Amygdala (tissue), 56 donors: Measurements from ENCODE around the gene TLX2.

Experiments used
- DNase-seq, 56 donors: peaks; one replicate each; lab custom pipeline; 2025; lab: John Stamatoyannopoulos, UW

TLX2 gene

DNA sequence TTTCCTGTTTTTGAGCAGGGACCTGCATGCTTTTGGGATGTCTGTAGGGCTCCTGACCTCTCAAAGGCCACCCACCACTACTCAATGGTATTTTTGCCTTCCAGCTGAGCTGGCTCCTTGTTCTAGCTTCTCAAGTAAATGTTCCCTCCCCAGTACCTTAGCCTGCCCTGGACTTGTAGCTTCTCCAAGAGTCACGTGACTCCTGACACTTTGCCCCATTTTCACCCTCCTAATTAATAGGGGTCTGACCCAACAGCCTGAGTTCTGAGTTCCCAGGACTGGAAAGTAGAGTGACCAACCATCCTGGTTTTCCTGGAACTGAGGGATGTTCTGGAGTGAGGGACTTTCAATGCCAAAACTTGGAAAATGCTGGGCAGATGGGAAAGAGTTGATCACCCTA is 18.8 kb upstream of the TLX2 start:
- no peak for DNase-seq

DNA sequence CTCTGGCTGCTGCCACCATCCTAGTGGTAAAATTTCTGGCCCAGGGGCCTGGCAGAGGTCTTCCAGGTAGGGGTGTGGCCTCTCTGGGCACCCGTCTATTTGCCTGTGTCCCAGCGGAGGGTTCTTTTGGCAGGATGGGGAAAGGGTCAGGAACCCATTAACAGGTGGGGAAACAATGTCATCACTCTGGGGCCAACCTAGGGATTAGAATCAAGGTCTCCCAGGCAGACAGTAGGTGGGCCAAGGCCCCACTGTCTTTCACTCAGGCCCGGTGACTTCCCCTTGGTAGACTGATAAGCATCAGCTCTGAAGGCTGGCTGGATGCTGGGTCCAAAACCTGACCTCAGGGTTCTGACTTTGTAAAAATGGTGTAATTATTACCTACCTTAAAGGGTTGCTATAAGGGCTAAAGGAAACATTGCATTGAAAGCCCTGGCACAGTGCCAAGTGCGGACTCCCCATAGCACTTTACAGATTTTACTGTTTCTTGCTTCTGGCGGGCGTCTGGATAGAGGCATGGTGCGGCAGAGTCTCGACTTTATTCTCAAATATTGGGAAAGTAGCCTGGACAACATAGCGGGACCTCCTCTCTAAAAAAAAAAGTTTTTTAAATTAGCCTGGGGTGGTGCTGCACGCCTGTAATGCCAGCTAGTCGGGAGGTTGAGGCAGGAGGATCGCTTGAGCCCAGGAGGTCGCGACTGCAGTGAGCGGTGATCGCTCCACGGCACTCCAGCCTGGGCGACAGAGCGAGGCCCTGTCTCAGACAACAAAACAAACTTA is 17.1 kb upstream of the TLX2 start:
- no peak for DNase-seq

DNA sequence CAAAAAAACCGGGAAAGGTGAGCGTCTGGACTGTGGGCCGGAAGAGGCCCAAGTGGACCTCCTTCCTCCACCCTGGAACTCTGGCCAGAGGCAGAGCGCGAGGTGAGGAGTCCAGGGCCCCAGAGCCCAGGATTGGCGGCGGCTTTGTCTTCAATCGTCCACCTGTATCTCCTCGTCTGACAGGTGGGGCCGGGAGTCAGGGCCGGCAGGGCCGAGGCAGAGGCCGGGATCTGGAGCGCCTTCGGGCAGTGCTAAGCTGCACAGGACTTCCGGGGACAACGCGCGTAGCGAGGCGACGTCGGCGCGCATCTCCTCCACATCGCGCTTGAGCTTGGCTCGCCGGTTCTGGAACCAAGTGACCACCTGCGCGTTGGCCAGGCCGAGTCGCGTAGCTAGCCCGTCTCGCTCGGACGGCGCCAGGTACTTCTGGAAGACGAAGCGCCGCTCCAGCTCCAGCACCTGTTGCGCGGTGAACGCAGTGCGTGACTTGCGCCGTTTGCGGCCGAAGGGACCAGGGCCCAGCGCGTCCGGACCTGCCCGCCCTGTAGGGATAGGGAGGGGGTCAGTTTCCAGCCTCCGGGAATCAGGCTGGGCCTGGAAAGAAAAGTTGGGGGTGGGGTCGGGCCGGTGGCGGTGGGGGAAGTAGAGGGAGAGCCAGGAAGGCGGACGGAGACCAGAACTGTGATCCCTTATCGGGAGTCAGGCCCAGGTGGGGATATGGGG is 16.3 kb upstream of the TLX2 start:
- DNase-seq, result no peak

DNA sequence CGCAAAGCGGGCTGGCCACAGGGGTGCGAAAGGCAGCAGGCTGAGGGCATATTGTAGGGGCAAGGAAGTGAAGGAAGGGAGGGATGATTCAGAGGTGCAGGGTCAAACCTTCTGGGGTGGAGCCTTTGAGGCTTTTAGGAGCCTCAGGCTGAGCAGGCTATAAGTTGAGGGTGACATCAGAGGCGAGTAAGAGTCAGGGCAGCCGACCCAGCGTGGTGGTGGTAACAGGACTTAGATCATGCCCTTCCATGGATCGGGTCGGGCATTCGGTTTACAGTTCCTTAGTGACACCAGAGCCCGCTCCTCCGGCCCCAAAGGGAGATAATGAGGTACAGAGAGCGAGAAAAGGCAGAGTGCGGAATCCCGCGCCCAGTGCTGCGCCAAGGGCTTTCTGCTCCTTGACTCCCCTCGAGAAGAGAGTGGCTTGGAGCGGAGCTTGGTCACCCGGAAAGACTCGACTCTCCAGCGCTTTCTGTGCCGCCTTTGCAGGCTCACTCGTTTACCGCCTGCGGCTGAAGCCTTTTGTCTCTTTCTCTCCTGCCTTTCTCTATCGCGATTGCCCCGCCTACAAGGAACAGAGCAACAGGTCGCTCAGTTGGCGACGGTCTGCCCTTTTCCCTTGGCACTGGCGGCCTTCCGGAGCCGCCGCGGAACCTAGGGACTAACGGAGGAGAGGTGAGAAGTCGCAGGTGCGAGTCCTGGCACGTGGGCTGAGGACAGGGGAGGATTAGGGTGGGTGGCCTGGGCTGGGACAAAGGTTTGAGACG is 15.6 kb upstream of the TLX2 start:
- DNase-seq, result no peak

DNA sequence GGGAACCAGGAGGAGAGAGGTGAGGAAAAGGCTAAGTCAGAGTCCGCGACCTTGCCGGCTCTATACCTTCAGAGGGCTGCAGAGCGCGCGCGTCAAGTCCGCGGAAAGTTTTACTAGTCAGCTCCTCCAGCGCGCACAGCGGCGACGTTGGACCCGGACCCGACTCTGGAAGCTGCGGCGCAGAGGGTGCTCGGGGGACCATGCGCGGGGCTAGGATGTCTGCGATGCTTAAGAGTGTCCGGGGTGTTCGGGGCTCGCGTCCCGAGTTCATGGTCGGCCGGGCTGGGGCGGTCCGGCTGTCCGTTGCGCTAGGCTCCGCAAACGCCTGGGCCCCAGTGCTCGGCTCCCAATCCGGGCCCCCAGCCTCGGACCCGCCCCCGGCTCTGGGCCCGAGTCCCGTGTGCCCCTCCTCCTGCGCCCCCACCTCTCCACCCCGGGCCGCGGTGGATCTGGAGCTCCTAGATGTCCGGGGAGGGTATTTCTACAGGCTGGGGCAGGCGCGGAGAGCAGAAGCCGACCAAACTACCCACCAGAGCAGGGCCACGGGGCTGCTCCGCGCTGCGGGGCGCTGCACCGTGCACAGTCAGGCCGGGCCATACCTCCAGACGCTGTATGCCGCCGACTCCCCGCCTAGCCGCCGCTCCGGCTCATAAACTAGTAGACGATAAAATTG is 14.8 kb upstream of the TLX2 start, which contains the start of gene LBX2:
TSS of gene LBX2 (minus strand) at position 337 of the 673 bp plus-strand sequence. CDS start at position 271, 66 bp downstream.
- no peak for DNase-seq

DNA sequence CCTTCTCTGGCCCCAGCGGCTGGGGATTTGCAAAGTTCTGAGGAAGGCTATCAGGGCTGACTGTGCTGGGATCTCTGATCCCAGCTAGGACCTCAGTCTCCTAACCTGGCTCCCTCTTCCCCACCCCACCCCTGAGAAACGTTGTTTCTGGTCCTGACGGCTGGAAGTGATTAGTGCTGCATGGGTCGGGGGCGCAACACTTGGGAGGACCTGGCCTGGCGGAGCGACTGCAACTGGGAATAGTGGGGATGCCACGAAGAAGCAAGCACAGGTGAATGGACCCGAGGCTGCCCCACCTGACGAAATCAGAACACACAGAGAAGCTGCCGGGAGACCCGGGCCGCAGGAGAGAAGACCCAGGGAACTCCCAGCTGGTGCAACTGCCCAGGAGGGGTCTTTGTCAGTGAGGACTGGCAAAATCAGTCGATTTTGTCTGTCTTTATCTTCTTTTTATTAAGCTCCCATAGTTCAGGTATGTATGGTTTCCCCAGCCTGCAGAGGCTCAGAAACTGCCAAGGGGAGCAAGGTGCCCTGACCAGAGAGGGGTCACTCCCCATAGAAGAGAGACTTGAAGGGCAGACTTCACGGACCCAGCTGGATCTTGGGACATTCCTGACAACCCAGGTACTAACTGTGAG is 14.2 kb upstream of the TLX2 start:
- DNase-seq, result no peak

DNA sequence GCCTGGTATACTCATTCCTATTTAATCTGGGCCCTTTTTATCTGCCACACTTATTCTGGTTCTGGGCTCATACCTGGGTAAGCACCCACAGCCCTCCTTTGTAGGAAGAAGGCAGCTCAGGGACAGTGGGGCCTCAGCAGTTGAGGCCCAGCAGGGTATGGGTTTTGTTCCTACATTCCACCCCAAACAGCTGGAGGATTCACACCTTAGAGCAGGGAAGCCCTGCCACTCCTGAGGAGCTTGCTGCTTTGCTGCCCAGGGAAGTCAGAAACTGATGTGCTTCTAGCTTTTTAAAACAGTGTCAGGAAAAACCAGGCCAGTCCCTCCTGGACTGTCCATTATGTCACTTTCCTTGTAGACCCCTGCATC is 13.7 kb upstream of the TLX2 start:
- DNase-seq, result no peak

DNA sequence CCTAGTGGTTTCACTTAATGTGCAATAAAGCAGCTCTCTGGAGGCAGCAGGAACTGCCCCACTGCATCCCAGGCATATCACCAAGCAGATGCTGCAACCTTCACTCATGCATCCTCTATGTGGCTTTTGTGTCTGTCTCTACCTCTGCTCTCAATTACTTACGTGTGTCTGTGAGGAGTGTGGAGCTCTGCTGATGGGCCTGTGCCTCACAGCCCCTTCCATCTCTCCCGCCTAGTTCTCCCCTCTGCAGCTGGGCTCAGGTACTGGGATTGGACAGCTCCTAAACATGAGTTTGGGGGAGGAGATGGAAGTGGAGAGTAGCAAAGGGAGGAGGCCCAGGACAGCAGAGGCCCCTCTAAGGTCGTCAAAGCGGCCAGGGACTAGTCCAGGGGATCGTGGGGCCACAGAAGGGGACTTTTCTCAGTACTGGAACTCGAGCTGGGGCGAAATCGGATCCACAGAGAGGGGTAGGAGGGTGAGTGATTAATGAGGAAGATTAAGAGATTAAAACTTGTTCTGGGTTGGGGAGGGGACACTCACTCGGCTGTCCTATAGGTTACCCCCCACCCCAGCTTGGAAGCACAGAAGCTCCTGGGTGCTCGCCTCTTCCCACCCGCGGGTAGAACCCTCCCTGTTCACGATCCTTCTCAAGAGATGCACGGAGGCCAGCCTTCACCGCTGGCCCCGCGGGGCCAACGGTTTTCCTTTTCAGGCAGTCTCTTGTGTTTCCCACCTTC is 12.7 kb upstream of the TLX2 start:
- no peak for DNase-seq

DNA sequence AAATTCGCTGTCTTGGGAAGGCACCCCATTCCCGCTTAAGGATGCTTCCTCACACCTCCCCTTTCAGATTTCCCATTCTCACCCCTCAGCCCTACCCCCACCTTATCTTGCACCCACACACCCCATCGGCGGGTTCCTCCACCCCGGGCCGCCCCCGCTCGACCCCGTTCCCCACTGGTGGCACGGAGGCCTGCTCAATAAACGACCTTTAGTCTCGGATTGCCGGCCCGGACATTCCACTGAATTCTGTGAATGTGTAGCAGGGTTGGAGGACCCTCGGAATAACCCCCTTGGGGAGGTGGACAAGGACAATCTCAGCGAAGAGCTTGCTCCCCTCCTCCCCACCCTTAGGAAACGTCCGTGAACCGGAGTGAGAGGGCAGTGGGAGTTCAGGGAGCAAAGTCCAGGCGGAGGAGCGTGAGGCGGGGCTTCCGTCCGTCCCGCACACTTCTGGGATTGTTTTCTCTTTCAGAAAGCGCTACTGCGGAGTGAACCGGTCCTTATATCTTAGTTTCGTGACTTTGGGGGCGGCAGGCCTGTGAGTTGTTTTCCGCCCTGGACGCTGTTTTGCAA is 12.0 kb upstream of the TLX2 start:
- DNase-seq, result no peak

DNA sequence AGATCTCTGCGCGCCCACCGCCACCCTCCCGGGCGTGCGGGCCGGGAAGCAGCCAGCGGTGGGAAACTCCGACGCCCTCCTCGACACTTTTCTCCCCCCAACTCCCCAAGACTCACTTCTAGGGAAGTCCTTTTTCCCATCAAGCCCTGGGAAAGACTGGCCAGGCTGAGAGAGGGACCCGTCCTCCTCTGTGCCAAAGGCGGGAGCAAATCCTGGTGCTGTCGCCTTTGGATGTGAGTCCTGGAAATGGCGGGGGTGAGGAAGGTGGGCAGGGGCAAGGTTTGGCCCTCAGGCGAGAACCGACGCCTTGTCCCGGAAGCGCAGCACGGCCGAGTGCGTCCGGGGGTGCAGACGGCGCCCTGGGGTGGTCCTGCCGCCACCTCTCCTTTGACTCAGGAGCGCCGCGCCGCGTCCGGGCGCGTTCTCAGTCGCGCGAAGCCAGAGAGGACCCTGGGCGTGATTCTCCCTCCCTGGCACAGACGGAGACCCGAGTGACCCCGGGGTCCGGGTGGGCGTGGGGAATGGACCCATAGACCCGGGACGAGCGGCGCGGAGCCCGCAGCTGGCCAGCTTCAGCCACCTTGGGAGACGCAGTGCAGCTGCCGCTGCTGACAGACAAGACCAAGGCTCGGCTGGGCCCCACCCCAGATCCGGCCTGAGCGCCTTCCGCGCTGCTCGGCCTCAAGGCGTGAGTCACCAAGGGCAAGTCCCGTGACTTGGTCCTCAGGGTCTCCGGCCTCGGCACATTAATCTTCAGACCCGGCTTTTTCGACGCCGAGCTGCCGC is 11.3 kb upstream of the TLX2 start:
- peak in 1 of 56 donors; percentile 7 for DNase-seq

DNA sequence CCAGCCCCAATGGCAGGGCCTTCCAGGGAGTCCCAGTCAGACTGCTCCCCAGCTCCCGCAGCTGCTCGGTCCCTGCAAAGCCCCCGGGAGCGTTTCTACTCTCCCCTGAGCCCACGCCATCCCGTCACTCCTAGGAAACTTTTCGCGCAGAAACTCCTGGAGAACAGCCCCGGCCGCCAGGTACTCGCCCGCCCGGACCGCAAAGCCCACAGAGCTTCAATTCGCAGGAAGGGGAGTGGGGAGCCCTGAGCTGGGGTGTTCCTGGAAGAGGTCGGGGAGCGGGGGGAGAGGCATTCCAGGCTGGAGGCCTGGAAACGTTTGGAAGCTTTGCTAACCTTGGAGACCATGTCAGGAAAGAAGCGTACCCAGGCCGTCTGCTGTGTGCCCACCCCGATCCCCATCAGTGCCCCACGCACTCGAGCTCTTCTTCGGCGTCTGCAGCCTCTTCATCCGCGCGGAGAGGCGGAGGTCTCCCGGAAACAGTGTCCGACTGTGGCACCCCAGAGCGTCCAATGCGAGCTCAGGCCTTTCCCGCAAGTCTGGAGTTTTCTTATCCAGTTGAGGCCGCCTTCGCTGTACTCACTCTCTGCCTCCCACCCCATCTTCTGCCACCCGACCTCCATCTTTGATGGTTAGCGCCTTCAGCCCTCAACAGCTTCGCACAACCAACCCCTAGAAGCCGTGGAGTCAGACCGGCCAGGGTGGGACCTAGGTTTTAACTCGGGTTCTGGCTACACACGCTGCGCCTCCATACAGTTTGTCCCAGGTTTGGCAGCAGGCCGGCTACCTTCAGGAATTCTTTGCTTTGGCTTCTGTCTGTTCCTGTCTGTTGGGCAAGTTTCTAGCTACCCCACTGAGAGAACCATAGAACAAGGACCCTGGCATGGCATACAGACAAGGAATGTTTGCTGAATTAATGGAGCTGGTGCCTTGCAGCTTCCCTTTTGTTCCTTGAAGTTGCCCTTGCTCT is 10.5 kb upstream of the TLX2 start:
- no peak for DNase-seq

DNA sequence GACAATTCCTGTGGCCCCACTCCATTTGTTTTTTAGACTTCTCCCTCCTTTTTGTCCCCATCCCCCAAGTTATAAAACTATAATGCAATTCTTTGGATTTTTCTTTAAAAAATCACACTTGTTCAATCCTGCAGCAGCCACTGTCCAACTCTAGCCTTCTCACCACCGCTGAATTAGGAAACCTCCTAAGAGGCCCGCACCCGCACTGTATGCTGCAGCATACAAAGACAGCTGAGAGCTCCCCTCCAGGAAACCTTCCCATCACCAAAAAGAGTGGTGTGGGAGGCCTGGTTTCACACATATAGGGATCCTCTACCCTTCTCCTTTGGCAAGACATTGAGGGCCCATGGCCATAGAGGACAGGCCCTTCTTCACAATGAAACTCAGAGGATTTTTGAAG is 9.7 kb upstream of the TLX2 start:
- DNase-seq, result no peak

DNA sequence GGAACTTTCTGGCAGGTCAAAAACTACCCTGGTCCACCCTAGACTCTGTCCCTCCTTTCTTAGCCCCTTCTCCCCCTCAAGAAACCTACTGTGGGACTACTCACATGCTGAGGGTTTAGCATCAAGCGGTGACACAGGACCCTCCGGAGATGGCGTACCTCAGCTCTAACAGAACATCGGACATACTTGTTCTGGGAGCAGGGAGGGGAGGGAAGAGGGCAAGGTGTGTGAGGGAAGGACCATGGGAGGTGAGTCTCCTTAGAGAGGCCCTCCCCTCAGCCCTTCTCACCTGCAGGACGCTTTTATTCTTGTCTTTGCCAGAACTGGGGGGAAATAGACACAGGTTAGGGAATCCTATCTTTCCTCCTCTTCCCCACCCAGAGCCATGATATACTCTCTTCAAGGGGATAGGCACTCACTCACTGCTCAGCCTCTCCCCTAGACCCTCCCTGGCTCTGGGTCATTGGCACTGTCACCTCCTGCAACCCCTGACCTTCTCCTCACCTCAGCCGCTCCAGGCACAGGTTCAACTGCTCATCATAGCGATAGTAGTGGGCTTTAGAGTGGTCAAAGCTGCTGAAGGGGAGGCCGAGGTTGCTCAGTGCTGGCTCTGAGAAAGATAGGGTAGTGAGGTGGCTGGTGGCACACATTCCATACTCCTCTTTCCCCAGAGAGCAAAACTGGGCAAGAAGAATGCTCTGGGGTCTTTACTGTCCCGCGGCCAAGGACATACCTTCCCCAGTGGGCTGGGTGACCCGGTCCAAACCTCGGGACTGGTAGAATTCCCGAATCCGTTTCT is 8.6 kb upstream of the TLX2 start:
- no peak for DNase-seq

DNA sequence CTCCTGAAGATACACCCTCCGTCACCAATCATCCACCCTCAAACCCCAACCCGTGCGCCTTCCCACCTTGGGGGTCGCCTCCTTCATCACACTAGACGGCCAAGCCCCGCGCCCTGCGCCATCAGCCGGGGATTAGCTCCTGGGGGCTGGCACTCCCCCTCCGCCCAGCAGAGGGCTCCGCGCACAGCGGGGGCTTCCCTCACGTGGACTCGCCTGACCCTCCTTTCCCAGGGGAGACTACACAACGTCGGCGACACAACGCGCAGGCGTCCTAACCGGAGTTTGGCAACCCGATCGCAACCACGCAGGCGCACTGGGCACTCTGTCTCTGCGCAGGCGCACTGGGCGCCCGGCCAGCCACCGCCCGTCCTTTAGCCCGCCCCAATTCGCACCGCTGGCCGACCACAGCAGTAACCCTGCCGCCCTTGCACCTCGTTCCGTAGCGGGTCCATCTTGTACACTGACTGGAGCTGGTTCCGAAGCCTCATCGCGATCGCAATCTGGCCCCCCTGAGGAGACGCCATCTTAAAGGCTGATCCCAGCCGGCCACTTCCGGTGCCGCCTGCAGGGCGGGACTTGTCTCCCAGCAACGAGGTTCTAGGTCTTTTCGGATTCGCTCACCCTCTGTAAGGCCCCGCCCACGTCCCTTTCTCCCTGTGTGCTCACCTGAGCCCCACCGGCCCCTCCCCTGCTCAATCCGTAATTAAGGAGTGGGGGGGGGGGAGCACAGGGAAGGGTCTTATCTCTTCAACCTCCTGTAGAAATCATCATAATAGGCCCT is 6.9 kb upstream of the TLX2 start, which contains the start of gene PCGF1:
TSS of gene PCGF1 (minus strand) at position 551 of the 781 bp plus-strand sequence. CDS start at position 524, 27 bp downstream.
- DNase-seq, result peak; percentile 61 to 99 (median 94)

DNA sequence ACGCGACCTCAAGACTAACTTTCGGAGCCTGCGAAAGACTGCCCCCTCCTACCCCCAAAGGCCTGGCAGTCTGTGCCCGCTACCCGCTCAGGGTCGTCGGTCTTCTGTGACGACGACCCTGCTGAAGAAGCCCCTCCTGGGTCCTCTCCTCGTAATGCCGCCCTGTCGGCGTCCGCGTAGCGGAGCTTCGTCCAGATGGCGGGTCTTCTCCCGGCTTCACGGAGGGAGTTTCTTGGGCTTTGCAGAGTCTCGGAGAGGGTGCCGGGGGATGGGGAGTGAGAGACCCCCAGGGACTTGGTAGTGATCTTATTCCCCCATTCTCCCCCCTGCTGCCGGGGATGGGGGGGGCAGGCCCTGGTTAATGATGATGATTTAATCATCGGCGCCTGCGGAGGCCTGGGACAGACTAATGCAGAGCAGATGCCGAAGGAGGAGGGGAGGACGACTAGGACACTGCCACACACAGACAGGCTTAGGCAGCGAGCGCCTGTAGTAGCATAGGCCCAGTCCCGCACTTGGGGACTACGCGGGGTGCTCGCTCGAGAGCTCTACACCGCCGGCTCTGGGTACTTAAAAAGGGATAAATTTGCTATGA is 6.2 kb upstream of the TLX2 start:
- peak in 25 of 56 donors; percentile 5 to 60 (median 35) for DNase-seq
